ENCODE measurements around the gene AUTS2.

DNA sequence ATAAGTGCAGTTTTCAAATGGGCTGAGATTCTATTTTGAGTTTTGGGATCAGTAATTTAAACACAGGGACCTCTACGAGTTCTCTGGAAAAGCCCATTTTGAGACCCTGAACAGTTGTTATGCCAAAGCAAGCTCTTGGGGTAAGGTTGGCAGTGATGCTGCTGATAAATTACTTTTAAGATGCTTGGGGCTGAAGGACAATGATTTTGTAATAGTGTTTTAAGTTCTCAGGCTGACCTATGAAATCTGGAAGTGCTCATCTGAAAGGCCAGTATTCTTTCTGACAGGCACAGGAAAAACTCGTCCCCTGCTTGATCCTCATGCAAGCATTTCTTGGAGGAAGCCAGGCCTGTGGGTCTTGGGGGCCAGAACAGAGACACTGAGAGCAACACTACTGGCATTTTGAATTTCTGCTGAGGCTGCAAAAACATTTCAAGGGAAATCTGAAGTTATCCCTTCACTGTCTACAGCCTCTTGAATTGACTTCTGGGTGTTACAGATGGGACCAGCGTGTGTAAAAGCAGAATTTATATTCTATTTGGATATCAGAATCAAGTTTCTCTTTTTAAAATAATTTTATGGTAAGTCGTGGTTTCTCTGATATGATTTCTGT, 79.7 kb downstream of the AUTS2 start:
- TF ChIP-seq CTCF (IDR thresholded peaks at IDR 0.05) = no peak
- no peak for TF ChIP-seq POLR2A (IDR thresholded peaks at IDR 0.05)

Data from thyroid gland (tissue), 4 donors.